PC-3 (cell line): ENCODE data around the gene SERGEF.

Source experiments
- CTCF ChIP-seq: fragments of 300-600 bp; sonication (generic); conservative IDR thresholded peaks from 2 replicates; pipeline ENCODE4 v1.5.1; 2017; ENCODE audit warnings: antibody characterized with exemption, low read depth, mild to moderate bottlenecking, low read length
- EZH2 ChIP-seq: fragments of 300-600 bp; sonication (generic); IDR thresholded peaks from one replicate; pipeline ENCODE4 v1.6.1; 2017; ENCODE audit warnings: antibody characterized with exemption, mild to moderate bottlenecking, low read length; ENCODE audit not compliant: unreplicated experiment
- EZH2phosphoT487 ChIP-seq: fragments of 300-600 bp; sonication (generic); IDR thresholded peaks from 2 replicates; pipeline ENCODE4 v1.6.1; 2018; ENCODE audit warnings: mild to moderate bottlenecking, antibody characterized with exemption, low read length, borderline replicate concordance

GRCh38 chr11:17931595-17931994 lies 81.3 kb downstream of the SERGEF start:
- TF ChIP-seq CTCF, result no peak
- TF ChIP-seq EZH2, result no peak
- no peak for TF ChIP-seq EZH2phosphoT487
